VCaP (cell line): ENCODE measurements around the gene CCL4L2.
"Not testable (repeated sequence)": the region's sequence is repeated elsewhere in the genome, so short reads cannot be mapped to it uniquely, and the experiment has no call there.

Source experiments
- H3K27ac ChIP-seq: fragments of 450-650 bp; 2 replicates; pipeline ENCODE4 v1.5.1; 2017
- TF ChIP-seq, protein P1 (sequence below): fragments of 450-650 bp; conservative IDR thresholded peaks from 2 replicates; pipeline ENCODE4 v1.5.1; 2017; ENCODE audit warnings: mild to moderate bottlenecking, moderate library complexity

CCL4L2 gene

DNA sequence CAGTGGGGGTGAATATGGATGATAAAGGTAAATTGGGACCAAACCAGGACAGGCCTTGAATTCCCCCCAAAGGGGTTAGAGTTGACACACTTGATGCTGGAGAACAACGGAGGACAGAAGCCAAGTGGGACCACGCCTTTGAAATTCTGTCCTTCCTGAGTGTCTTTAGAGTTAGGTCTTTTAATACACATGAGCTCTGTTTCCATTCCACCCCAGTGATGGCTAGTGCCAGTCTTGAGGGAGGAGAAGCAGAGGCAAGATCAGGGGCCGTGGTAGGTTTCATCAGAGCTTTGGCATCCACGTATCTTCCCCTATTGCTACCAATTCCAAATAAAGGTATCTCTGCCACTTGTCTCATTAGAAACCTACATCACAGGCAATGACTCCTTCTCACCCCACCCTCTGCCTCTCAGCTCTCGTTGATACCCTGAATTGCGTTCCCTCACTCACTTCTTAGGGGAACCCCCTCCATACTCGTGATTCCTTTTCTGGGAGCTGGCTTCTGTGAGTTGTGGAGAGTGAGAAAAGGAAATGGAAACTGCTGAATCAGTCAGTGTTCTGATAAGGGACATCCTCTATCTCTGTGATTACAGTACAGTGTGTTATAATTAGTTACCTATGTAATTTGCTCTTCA lies 11.9 kb upstream of the CCL4L2 start:
- H3K27ac ChIP-seq = no peak overlapping the region
- TF ChIP-seq, protein P1, sequence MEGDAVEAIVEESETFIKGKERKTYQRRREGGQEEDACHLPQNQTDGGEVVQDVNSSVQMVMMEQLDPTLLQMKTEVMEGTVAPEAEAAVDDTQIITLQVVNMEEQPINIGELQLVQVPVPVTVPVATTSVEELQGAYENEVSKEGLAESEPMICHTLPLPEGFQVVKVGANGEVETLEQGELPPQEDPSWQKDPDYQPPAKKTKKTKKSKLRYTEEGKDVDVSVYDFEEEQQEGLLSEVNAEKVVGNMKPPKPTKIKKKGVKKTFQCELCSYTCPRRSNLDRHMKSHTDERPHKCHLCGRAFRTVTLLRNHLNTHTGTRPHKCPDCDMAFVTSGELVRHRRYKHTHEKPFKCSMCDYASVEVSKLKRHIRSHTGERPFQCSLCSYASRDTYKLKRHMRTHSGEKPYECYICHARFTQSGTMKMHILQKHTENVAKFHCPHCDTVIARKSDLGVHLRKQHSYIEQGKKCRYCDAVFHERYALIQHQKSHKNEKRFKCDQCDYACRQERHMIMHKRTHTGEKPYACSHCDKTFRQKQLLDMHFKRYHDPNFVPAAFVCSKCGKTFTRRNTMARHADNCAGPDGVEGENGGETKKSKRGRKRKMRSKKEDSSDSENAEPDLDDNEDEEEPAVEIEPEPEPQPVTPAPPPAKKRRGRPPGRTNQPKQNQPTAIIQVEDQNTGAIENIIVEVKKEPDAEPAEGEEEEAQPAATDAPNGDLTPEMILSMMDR = no peak

DNA sequence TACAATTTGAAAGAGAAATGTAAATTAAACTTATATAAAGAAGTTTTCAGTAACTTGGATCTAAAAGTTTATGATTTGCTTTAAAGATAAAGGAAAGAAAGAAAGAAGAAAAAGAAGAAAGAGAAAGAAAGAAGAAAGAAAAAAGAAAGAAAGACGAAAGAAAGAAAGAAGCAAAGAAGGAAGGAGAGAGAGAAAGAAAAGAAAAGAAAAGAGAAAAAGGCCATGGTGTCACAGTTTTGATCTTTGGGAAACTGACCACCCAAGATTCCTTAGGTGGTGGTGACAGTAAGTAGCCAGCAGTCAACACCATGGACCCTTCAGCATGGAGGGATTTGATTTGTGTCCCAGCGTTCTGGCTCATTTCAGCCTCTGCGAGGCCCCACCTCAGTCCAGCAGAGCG lies 9.8 kb upstream of the CCL4L2 start:
- not testable (repeated sequence) for H3K27ac ChIP-seq

DNA sequence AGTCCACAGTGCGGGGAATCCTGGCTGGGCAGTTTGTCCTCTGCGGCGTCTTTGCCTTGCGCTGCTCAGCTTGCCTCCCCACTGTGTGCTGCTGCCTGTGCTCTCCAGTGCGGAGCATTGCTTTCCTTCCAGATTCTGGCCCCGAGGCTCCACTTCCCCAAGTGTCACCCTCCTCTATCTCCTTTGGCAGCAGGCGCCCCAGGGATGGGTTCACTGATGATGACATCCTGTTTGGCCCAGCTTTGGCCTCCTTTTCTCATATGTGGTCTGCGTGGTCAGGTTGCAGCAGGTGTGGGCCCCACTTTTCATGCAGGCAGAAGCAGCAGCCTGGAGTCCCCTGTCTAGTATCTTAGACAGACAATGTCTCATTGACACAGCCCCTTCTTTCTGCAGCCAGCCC lies 9.4 kb upstream of the CCL4L2 start:
- not testable (repeated sequence) for H3K27ac ChIP-seq

DNA sequence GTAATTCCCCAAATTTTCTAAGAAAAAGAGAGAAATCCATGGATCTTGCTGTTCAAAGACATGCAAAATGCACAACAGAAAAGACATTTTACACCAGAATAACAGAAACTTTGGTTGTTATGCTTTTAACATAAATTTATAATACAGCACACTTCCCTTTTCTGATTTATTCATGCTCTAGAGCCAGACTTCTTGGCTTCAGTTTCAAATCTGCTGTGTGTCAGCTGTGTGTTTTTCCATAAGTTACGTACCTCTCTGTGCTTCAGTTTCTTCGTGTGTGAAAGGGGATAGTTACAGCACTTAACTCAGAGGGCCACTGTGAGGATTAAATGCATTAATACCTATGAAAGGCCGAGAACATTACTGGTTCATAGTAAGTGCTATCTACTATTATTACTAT lies 7.5 kb upstream of the CCL4L2 start:
- TF ChIP-seq, protein P1 = no peak
- H3K27ac ChIP-seq = no peak overlapping the region

DNA sequence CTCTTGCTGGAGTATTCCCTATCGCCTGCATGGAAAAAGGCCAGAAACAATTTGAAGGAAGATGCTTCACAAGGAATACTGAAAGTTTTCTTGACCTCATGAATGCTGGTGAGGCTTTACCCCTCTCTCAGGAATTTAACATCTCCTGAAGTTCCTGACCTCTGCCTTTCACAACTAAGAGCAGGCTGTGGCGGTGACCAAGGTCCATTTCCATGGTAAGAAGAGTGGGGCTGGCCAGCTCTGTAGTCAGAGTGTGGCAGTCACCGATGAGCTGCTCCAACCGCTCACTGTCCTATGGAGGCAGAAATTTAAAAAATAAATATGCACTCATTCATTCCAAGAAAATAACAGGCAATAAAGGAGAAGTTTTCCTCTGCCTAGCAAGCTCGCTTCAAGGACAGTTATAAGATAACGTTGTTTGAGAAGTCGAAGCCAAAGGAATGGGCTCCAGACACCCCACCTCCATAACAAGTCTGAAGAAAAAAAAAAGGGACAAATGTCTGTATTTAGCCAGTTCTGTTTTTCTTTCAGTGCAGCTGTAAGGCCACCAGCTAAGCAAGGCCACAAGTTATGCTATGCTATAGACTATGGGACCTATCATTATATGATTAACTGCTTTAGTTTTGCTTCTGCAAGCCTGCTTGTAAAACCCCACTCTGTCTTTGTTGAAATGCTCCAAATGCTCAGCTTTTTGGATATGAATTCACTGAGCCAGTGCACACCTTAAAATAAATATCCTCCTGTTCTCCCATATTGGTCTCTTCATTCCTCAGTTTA lies 6.0 kb upstream of the CCL4L2 start:
- H3K27ac ChIP-seq = no peak overlapping the region
- TF ChIP-seq, protein P1 = no peak

DNA sequence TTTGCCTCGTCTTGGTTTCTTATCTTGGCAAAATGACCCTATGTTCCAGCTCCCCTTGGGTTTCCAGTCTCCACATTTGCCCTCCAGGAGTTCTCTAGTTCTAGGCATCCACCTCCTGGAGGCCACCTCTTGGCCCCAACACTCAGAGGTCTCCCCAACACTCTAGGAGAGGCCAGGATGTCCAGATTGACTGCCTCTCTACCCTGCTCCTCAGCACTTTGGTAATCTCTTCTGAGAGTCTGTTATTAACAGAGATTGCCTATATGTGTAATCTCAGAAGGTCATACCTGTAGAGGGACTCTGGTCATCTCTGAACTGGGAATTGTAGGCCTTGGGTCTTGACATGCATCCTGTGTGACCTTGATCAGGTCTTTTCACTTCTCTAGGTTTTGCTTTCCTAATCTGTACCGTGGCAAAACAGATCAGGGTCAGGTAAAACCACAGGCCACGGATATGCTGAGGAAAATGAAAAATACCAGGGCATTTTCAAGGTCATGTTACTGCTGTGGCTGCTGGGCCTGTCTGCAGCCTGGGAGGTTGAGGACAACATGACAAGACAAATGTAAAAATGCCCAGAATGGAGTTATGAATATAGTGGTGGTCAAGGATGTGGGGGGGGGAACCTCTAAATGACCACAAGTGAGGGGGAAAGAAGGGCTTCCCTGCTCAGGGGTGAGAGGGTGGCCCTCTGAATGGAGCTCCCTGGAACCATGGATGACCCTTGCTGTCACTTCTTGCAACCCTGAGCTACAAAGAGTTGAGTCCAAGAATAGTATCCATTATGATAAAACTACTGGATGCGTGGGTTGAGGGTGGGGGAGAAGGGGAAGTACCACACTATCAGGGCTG lies 5.0 kb upstream of the CCL4L2 start:
- TF ChIP-seq, protein P1 = no peak
- H3K27ac ChIP-seq = no peak overlapping the region

DNA sequence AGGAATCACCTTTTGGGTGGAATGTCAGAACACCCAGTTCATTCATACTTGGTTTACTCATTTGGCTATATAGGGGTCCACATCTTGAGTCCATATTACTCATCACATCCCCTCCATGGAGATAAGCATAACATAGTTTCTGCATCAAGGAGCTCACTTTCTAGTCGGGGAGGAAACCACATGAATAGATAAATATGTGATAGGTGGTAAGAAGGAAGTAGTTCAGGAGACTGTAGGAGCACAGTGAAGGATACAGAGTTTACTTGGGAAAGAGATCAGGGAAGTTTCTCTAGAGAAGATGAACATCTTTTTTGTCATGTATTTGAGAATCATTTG lies 4.4 kb upstream of the CCL4L2 start:
- not testable (repeated sequence) for H3K27ac ChIP-seq

DNA sequence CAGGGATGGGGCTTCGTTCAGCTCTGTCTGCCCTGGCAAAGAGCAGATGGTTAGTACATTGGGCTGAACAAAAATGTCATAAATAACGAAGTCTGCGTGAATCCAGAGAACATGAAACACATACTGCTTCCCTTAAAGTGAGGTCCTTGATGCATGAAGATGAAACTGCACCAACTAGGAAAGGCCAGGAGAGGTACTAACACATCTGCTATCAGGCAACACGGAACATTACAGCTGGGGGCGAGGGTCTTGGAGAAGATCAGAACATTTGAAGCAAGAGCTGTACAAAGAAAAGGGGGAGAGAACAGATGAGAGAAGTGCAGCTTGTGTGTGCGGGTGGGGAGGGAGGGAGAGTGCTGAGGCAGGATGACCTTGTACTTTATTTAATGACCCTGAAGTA lies 3.5 kb upstream of the CCL4L2 start:
- H3K27ac ChIP-seq = not testable (repeated sequence)

DNA sequence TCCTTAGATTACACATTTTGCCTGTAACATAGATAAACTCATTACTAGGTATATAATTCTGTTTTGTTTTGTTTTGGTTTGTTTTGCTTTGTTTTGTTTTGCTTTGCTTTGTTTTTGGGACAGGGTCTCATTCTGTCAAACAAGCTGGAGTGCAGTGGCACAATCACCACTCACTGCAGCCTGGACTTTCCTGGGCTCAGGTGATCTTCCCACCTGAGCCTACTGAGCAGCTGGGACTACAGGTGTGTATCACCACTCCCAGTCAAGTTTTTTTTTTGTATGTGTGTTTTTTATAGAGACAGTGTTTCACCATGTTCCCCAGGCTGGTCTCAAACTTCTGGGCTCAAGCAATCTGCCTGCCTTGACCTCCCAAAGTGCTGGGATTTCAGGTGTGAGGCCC lies 1.3 kb upstream of the CCL4L2 start:
- TF ChIP-seq, protein P1 = no peak
- H3K27ac ChIP-seq = no peak overlapping the region

DNA sequence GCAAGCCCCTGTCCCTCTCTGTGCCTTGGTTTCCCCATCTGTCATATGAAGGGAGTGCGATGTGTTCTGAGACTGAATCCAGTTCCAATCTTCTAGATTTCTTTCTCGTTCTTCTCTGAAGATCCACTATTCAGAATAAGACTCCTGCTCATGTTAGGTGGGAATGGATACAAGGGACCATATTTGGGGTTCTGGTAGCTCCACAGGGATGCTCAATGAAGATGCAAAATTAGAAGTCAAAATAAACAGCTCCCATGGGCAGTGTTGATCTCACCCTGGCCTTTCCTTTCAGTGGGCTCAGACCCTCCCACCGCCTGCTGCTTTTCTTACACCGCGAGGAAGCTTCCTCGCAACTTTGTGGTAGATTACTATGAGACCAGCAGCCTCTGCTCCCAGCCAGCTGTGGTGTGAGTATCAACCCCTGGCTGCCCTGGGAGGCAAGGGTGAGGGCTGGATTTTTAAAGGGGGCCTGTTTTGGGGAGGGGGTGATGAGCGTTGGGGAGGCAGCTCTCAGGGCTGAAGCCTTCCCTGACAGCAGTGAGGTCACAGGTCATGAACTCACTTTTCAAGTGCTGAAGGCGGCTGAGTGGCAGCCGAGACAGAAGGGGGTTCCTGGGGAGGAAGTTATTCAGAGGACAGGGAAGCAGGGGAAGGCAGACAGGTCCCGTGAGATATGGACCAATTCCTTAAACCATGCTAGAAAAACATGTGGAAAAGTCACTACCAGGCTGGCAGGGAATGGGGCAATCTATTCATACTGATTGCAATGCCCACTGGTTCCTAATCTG lies 815 bp downstream of the CCL4L2 start:
- H3K27ac ChIP-seq = not testable (repeated sequence)
